Measurements from ENCODE around the gene SEMA3A. TPM values are rescaled to one million over a fixed set of nuclear protein-coding genes. Genes with fewer than 3 reads are reported as not detected.

SEMA3A gene
- total RNA-seq, 2 donors from 2014 or later, result 0.68 to 1.1 TPM

DNA sequence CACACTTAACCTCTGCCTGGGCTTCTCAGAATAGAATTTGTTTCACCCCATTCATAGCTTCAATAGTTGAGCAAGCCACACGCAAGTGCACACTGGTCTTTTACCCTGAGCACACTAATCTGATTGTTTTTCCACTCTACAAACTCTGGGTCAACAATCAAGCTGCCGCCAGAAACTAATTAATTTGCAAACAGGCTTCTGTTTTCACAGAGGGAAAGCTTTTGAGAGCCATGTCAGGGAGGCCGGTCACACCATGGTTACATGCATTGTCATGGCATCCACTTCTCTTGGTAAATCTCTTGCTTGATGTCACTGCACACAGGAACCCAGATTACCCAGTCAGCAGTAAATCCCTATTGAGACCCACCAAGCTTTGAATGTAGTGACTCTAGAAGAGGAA is 154.2 kb downstream of the SEMA3A start:
- Histone ChIP-seq H3K27ac (no peak overlapping the region), H3K36me3 (no peaks in the 10 kb centered on the region), H3K4me1 (ENCODE audit: control insufficient read depth in 1 of 2, low read depth in 2 of 2) (no peaks in the 10 kb centered on the region), H3K27me3 (replicated peaks; ENCODE audit: insufficient read depth) (peaks cover 3% of the 10 kb centered on the region), H3K4me3 (no peak overlapping the region), H3K9me3 (no peaks in the 10 kb centered on the region)
- no peak for DNase-seq (ENCODE audit: low spot score)
- no peak for ATAC-seq (ENCODE audit: insufficient number of reproducible peaks, low FRiP score, low read depth)
- TF ChIP-seq CTCF (IDR thresholded peaks at IDR 0.05), result no peak

GRCh38 chr7:84039432-84039831 is 155.2 kb downstream of the SEMA3A start:
- TF ChIP-seq CTCF (IDR thresholded peaks at IDR 0.05), result no peak
- no peak for ATAC-seq (ENCODE audit: insufficient number of reproducible peaks, low FRiP score, low read depth)
- no peak overlapping the region for H3K4me3 ChIP-seq

DNA sequence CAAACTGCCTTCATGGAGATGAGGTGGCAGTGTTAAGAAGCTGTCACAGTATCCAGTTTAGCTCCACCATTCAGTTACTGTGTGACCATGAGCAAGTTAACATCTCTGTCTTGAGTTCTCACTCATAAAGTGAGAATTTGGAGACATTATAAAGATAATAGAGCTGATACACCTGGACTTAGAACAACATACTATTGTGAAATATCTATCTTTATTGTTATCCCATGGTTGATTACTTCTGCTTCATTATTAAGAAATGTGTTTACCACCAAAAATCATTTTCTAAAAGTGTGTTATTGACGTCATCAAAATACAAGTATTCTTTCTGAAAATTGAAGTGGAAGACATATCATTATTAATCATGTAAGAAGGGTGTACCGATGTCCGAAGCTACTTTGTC is 166.9 kb downstream of the SEMA3A start:
- Histone ChIP-seq H3K36me3 (no peaks in the 10 kb centered on the region), H3K27me3 (replicated peaks; ENCODE audit: insufficient read depth) (no peaks in the 10 kb centered on the region)
- no peak for ATAC-seq (ENCODE audit: insufficient number of reproducible peaks, low FRiP score, low read depth)

More at GRCh38 chr7:84039432-84039831, 155.2 kb downstream of the SEMA3A start:
- DNase-seq (ENCODE audit: low spot score), result no peak
- Histone ChIP-seq H3K4me1 (ENCODE audit: control insufficient read depth in 1 of 2, low read depth in 2 of 2) (no peaks in the 10 kb centered on the region), H3K27me3 (replicated peaks; ENCODE audit: insufficient read depth) (peaks cover 3% of the 10 kb centered on the region), H3K27ac (no peak overlapping the region), H3K36me3 (no peaks in the 10 kb centered on the region), H3K9me3 (no peaks in the 10 kb centered on the region)

DNA sequence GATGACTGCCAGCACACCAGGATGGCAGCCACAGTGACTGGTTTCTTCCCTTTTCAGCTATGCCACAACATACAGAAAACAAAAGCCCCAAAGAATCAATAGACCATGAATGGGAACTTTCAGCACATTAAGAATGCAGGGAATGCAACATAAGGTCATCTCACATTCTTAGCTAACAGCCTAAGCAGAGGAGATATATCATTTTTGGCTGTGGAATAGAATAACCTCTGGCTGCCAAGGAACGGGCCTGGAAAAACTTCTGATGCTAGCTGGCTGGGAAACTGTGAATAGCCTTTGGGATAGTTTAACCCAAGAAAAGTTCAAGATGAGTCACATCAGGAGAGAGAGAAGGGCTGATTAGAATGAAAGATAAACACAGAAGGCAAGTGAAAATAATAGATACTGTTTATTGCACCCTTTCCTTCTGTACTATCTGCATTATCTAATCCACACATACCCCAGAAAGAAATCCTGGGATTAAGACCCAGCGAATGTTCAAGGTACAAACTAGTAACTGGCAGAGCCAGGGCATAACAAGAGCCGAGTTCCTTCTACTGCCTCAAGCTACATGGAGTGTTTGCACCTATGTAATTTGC is 169.2 kb downstream of the SEMA3A start:
- Histone ChIP-seq H3K9me3 (no peaks in the 10 kb centered on the region), H3K27me3 (replicated peaks; ENCODE audit: insufficient read depth) (no peaks in the 10 kb centered on the region), H3K27ac (no peak overlapping the region), H3K4me3 (no peak overlapping the region), H3K4me1 (ENCODE audit: control insufficient read depth in 1 of 2, low read depth in 2 of 2) (no peaks in the 10 kb centered on the region), H3K36me3 (no peaks in the 10 kb centered on the region)
- DNase-seq (ENCODE audit: low spot score), result no peak
- TF ChIP-seq CTCF (IDR thresholded peaks at IDR 0.05), result no peak
- no peak for ATAC-seq (ENCODE audit: insufficient number of reproducible peaks, low FRiP score, low read depth)

More for the DNA sequence above, 166.9 kb downstream of the SEMA3A start:
- no peak for TF ChIP-seq CTCF (IDR thresholded peaks at IDR 0.05)
- no peak overlapping the region for H3K4me3 ChIP-seq
- H3K9me3 ChIP-seq, result no peaks in the 10 kb centered on the region
- H3K27ac ChIP-seq, result no peak overlapping the region
- no peak for DNase-seq (ENCODE audit: low spot score)
- H3K4me1 ChIP-seq (ENCODE audit: control insufficient read depth in 1 of 2, low read depth in 2 of 2), result no peaks in the 10 kb centered on the region

GRCh38 chr7:84022684-84023308 is 171.8 kb downstream of the SEMA3A start:
- Histone ChIP-seq H3K36me3 (no peaks in the 10 kb centered on the region), H3K4me3 (no peak overlapping the region), H3K27ac (no peak overlapping the region), H3K27me3 (replicated peaks; ENCODE audit: insufficient read depth) (no peaks in the 10 kb centered on the region), H3K4me1 (ENCODE audit: control insufficient read depth in 1 of 2, low read depth in 2 of 2) (no peaks in the 10 kb centered on the region), H3K9me3 (no peaks in the 10 kb centered on the region)
- ATAC-seq (ENCODE audit: insufficient number of reproducible peaks, low FRiP score, low read depth) (no peak), DNase-seq (ENCODE audit: low spot score) (no peak)
- TF ChIP-seq CTCF (IDR thresholded peaks at IDR 0.05), result no peak
